ENCODE data around the gene FCRL6.

FCRL6 gene

GRCh38 chr1:159800177-159800930 lies 1.8 kb upstream of the FCRL6 start:
- Histone ChIP-seq H3K27me3 (ENCODE audit: control insufficient read depth in 1 of 2, insufficient read depth in 2 of 2, low read length in 2 of 2) (no peaks in the 10 kb centered on the region), H3K27ac (ENCODE audit: low read depth, low read length) (no peak overlapping the region), H3K9me3 (ENCODE audit: low read length) (no peaks in the 10 kb centered on the region), H3K4me3 (ENCODE audit: low read depth in 1 of 2, low read length in 2 of 2) (no peak overlapping the region), H3K9ac (ENCODE audit: low read length) (no peak overlapping the region), H3K4me1 (ENCODE audit: insufficient read depth, low read length) (no peaks in the 10 kb centered on the region), H3K36me3 (ENCODE audit: insufficient read depth, low read length) (no peaks in the 10 kb centered on the region)

DNA sequence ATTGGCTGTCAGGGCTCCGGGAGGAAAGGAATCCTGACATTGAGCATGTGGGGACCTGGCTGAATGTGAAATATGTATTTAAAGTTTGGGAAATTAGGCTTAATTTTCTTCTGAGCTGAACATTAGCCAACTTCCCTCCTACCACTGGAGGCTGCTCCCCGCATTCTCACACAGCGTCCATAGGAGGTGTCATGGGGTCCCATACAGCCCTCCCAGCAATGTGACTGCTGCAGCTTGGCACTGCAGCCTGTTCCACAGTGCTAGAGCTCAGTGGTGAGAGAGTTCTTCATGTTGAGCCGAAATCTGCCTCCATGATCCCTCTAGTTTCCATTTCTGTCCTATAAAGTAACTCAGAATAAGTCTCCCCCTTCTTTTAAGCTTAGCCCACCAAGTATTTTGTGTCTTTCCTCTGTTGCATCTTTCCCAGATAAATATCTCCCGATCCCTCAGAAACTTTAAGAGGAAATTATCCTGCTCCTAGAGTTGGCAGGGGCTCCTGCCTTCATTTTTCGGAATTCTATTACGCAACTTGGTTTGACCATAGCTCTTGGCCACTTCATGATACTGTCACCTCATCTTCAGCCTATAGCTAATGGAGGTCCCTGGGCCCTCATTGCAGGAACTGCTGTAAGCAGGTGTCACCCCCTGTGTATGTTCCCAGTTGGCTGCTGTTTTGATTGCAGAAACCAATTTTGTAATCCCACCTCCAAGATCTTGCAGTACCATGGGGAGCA lies 2.0 kb downstream of the FCRL6 start:
- H3K27ac ChIP-seq (ENCODE audit: low read depth, low read length), result no peak overlapping the region
- no peaks in the 10 kb centered on the region for H3K27me3 ChIP-seq (ENCODE audit: control insufficient read depth in 1 of 2, insufficient read depth in 2 of 2, low read length in 2 of 2)

DNA sequence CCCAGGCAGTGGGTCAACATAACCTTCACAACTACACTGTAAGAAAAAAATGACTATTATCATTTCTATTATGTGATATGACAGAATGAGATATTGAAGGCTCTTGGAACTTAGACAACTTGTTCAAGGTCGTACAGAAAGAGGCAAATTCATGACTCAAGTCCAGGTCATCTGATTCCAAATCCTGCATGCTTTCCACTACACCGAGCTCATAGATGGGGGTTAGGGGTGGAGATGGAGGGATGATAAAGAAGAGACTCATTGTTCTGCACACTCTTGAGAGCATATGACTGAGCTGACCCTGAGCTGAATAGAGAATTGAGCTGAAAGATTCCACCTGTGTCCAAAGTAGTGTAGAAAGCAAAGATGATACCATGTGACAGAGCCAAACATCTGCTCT lies 2.8 kb downstream of the FCRL6 start:
- Histone ChIP-seq H3K36me3 (ENCODE audit: insufficient read depth, low read length) (no peaks in the 10 kb centered on the region), H3K27me3 (ENCODE audit: control insufficient read depth in 1 of 2, insufficient read depth in 2 of 2, low read length in 2 of 2) (no peaks in the 10 kb centered on the region), H3K9me3 (ENCODE audit: low read length) (no peaks in the 10 kb centered on the region), H3K9ac (ENCODE audit: low read length) (no peak overlapping the region), H3K4me1 (ENCODE audit: insufficient read depth, low read length) (no peaks in the 10 kb centered on the region), H3K4me3 (ENCODE audit: low read depth in 1 of 2, low read length in 2 of 2) (no peak overlapping the region), H3K27ac (ENCODE audit: low read depth, low read length) (no peak overlapping the region)

More for the DNA sequence above, 2.0 kb downstream of the FCRL6 start:
- no peak overlapping the region for H3K9ac ChIP-seq (ENCODE audit: low read length)
- no peaks in the 10 kb centered on the region for H3K4me1 ChIP-seq (ENCODE audit: insufficient read depth, low read length)
- no peaks in the 10 kb centered on the region for H3K9me3 ChIP-seq (ENCODE audit: low read length)
- no peak overlapping the region for H3K4me3 ChIP-seq (ENCODE audit: low read depth in 1 of 2, low read length in 2 of 2)
- H3K36me3 ChIP-seq (ENCODE audit: insufficient read depth, low read length), result no peaks in the 10 kb centered on the region

DNA sequence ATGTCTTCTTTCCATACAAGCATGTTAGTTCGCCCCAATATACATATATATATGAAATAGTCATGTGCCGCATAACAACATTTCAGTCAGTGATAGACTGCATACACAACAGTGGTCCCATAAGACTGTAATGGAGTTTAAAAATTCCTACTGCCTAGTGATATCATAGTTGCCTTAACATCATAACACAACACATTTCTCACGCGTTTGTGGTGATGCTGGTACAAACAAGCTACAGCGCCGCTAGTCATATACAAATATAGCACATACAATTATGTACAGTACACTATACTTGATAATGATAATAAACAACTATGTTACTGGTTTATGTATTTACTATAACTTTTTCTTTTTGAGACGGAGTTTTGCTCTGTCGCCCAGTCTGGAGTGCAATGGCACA lies 13.8 kb downstream of the FCRL6 start:
- Histone ChIP-seq H3K9ac (ENCODE audit: low read length) (no peak overlapping the region), H3K9me3 (ENCODE audit: low read length) (no peaks in the 10 kb centered on the region), H3K4me1 (ENCODE audit: insufficient read depth, low read length) (no peaks in the 10 kb centered on the region), H3K36me3 (ENCODE audit: insufficient read depth, low read length) (no peaks in the 10 kb centered on the region), H3K4me3 (ENCODE audit: low read depth in 1 of 2, low read length in 2 of 2) (no peak overlapping the region), H3K27me3 (ENCODE audit: control insufficient read depth in 1 of 2, insufficient read depth in 2 of 2, low read length in 2 of 2) (no peaks in the 10 kb centered on the region), H3K27ac (ENCODE audit: low read depth, low read length) (no peak overlapping the region)

GRCh38 chr1:159817276-159818041 lies 15.3 kb downstream of the FCRL6 start:
- H3K9ac ChIP-seq (ENCODE audit: low read length), result no peak overlapping the region
- no peaks in the 10 kb centered on the region for H3K4me1 ChIP-seq (ENCODE audit: insufficient read depth, low read length)
- H3K27me3 ChIP-seq (ENCODE audit: control insufficient read depth in 1 of 2, insufficient read depth in 2 of 2, low read length in 2 of 2), result no peaks in the 10 kb centered on the region
- H3K27ac ChIP-seq (ENCODE audit: low read depth, low read length), result no peak overlapping the region
- no peaks in the 10 kb centered on the region for H3K9me3 ChIP-seq (ENCODE audit: low read length)
- H3K36me3 ChIP-seq (ENCODE audit: insufficient read depth, low read length), result no peaks in the 10 kb centered on the region
- H3K4me3 ChIP-seq (ENCODE audit: low read depth in 1 of 2, low read length in 2 of 2), result no peak overlapping the region

DNA sequence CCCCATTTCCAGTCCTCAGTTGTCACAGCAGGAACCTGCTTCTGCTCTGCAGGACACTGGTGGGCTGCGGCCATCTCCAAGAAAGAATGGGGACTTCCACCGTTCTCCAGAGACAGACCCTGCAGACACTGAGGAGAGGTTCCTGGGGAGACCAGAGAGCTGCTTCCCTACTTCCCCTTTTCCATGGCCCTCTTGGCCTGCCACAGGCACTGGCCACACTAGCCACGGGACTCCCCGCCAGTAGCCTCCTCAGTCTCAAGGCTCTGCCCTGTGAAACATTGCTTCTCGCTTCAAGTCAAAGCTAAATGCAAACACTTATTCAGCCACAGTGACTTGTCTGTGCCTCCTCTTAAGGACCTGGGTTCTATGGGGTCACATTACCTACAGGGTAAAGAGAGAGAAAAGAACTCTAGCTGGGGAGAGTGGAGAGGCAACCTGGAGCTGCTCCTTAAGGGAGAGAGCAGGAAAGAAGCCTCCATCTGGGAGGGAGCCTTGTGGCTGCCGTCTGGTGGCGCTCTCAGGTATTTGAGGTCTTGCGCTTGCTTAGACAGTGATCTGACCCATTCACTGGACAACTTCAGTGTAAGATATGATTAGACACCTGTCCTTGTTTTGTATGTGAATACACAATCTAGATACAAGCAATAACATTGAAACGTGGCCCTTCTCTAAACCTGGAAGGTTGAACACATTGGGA lies 19.2 kb downstream of the FCRL6 start:
- H3K4me1 ChIP-seq (ENCODE audit: insufficient read depth, low read length), result no peaks in the 10 kb centered on the region
- no peaks in the 10 kb centered on the region for H3K9me3 ChIP-seq (ENCODE audit: low read length)
- H3K4me3 ChIP-seq (ENCODE audit: low read depth in 1 of 2, low read length in 2 of 2), result no peak overlapping the region
- no peaks in the 10 kb centered on the region for H3K27me3 ChIP-seq (ENCODE audit: control insufficient read depth in 1 of 2, insufficient read depth in 2 of 2, low read length in 2 of 2)
- H3K36me3 ChIP-seq (ENCODE audit: insufficient read depth, low read length), result no peaks in the 10 kb centered on the region
- H3K27ac ChIP-seq (ENCODE audit: low read depth, low read length), result no peak overlapping the region
- no peak overlapping the region for H3K9ac ChIP-seq (ENCODE audit: low read length)

DNA sequence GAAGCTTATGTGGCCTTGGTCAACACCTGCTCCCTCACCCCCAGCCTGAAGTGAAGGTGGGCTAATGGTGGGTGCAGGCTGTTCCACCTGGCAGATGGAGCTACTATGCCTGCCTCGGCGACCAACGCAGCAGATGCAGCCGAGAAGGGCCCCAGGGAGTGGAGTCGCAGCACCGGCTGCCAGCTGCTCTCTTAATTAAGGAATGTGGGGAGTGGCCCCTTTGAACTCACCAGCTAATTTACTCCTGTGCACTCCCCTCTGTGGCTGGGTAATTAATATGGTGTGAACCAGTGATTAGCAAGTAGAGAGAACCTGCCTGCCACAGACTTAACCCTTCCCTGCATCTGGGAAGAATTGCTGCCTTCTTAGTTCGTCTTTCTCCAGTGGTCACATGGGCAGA lies 21.2 kb downstream of the FCRL6 start:
- Histone ChIP-seq H3K4me1 (ENCODE audit: insufficient read depth, low read length) (no peaks in the 10 kb centered on the region), H3K4me3 (ENCODE audit: low read depth in 1 of 2, low read length in 2 of 2) (no peak overlapping the region), H3K27me3 (ENCODE audit: control insufficient read depth in 1 of 2, insufficient read depth in 2 of 2, low read length in 2 of 2) (no peaks in the 10 kb centered on the region)

GRCh38 chr1:159825564-159825963 lies 23.4 kb downstream of the FCRL6 start:
- H3K4me3 ChIP-seq (ENCODE audit: low read depth in 1 of 2, low read length in 2 of 2), result no peak overlapping the region
- no peaks in the 10 kb centered on the region for H3K4me1 ChIP-seq (ENCODE audit: insufficient read depth, low read length)
- no peak overlapping the region for H3K27ac ChIP-seq (ENCODE audit: low read depth, low read length)

More for the DNA sequence above, 21.2 kb downstream of the FCRL6 start:
- Histone ChIP-seq H3K9ac (ENCODE audit: low read length) (no peak overlapping the region), H3K9me3 (ENCODE audit: low read length) (no peaks in the 10 kb centered on the region), H3K27ac (ENCODE audit: low read depth, low read length) (no peak overlapping the region), H3K36me3 (ENCODE audit: insufficient read depth, low read length) (no peaks in the 10 kb centered on the region)

DNA sequence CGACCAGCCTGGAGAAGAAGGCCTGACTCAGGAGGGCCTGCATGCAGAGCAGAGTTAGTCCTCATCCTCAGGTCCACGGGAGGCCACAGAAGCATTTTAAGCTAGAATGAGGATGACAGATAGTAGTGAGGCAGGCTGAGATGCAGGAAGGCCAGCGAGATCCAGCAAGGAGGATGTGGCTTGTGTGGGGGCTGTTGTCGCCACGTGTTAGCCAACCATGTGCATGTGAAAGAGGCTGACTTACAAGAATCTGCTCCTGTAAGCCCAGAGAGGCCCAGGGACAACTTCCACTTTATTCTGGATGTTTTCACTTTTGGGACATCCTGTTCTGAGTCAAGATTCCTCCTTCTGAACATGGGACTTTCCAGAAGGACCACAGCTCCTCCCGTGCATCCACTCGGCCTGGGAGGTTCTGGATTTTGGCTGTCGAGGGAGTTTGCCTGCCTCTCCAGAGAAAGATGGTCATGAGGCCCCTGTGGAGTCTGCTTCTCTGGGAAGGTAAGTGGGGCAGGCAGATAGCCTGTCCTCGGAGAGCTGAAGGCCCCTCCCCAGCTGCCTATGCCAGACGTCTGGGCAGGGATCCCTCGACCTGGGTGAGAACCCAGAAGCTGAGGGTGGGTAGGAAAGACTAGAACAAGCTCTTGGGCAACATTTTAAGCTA lies 24.4 kb downstream of the FCRL6 start, which contains the start of gene SLAMF8:
TSS of gene SLAMF8 (plus strand) at position 433 of the 661 bp plus-strand sequence. CDS start at position 459, 26 bp downstream.
- Histone ChIP-seq H3K9me3 (ENCODE audit: low read length) (no peaks in the 10 kb centered on the region), H3K4me3 (ENCODE audit: low read depth in 1 of 2, low read length in 2 of 2) (no peak within 1 kb of the TSS), H3K9ac (ENCODE audit: low read length) (no peak within 1 kb of the TSS), H3K36me3 (ENCODE audit: insufficient read depth, low read length) (no peaks in the 10 kb centered on the region), H3K27me3 (ENCODE audit: control insufficient read depth in 1 of 2, insufficient read depth in 2 of 2, low read length in 2 of 2) (no peaks in the 10 kb centered on the region), H3K27ac (ENCODE audit: low read depth, low read length) (no peak within 1 kb of the TSS), H3K4me1 (ENCODE audit: insufficient read depth, low read length) (no peaks in the 10 kb centered on the region)

More at GRCh38 chr1:159825564-159825963, 23.4 kb downstream of the FCRL6 start:
- Histone ChIP-seq H3K27me3 (ENCODE audit: control insufficient read depth in 1 of 2, insufficient read depth in 2 of 2, low read length in 2 of 2) (no peaks in the 10 kb centered on the region), H3K9me3 (ENCODE audit: low read length) (no peaks in the 10 kb centered on the region), H3K9ac (ENCODE audit: low read length) (no peak overlapping the region), H3K36me3 (ENCODE audit: insufficient read depth, low read length) (no peaks in the 10 kb centered on the region)

DNA sequence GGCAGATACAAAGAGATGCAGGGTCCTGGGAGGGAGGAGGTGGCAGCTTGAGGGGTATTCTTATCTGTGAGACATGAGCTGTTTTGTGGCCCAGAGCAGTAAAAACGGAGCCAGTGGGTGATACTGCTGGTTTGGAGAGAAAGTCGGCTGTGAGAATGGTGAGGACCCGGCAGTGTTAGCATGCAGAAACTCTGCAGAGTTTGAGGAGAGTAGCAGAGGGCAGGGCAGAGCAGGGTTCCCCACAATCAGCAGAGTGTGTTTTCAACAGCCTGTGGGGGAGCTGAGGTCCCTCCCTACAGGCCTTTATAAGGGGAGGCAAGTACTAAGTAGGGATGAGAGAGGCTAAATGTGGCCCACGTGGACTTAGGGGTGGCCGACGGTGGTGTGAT lies 24.9 kb downstream of the FCRL6 start:
- H3K4me3 ChIP-seq (ENCODE audit: low read depth in 1 of 2, low read length in 2 of 2), result no peak overlapping the region
- H3K27me3 ChIP-seq (ENCODE audit: control insufficient read depth in 1 of 2, insufficient read depth in 2 of 2, low read length in 2 of 2), result no peaks in the 10 kb centered on the region
- H3K4me1 ChIP-seq (ENCODE audit: insufficient read depth, low read length), result no peaks in the 10 kb centered on the region
- no peaks in the 10 kb centered on the region for H3K36me3 ChIP-seq (ENCODE audit: insufficient read depth, low read length)
- H3K9me3 ChIP-seq (ENCODE audit: low read length), result no peaks in the 10 kb centered on the region
- no peak overlapping the region for H3K9ac ChIP-seq (ENCODE audit: low read length)
- no peak overlapping the region for H3K27ac ChIP-seq (ENCODE audit: low read depth, low read length)
